Right lobe of liver (tissue), 6 donors: Measurements from ENCODE around the gene ZNF710. TPM values are rescaled to one million over a fixed set of nuclear protein-coding genes. Genes with fewer than 3 reads are reported as not detected.

Source experiments
- ATAC-seq, 4 donors: fragments of 200-7000 bp; cut with Tn5 transposase; one replicate each; pipeline ENCODE4 v1.9.1; 2020; ENCODE audit warnings: mild to moderate bottlenecking in 4 of 4, moderate library complexity in 4 of 4
- DNase-seq, 3 donors: peaks; one replicate each; pipeline ENCODE4 v3.0.0-alpha.2; 2020
- H3K27ac ChIP-seq, 3 donors: fragments of 200-600 bp; one replicate each; pipeline ENCODE4 v1.8.0; 2022
- H3K27me3 ChIP-seq, 2 donors: fragments of 200-600 bp; one replicate each; pipeline ENCODE4 v1.8.0; 2022
- H3K36me3 ChIP-seq, 4 donors: fragments of 200-600 bp; sonication (generic) in 1 of 4; one replicate each; pipeline versions ENCODE4 v1.5.1 to v1.8.0; 2017 to 2022; ENCODE audit warnings: control low read depth in 1 of 4
- H3K4me1 ChIP-seq, 4 donors: fragments of 200-600 bp; sonication (generic) in 1 of 4; one replicate each; pipeline versions ENCODE4 v1.5.1 to v1.8.0; 2017 to 2022; ENCODE audit warnings: control low read depth in 1 of 4
- H3K4me3 ChIP-seq, 3 donors: fragments of 200-600 bp; one replicate each; pipeline ENCODE4 v1.8.0; 2022
- H3K9me3 ChIP-seq, 4 donors: fragments of 200-600 bp; sonication (generic) in 1 of 4; one replicate each; pipeline versions ENCODE4 v1.5.1 to v1.8.0; 2017 to 2022; ENCODE audit warnings: control low read depth in 1 of 4
- POLR2A ChIP-seq: fragments of 450-650 bp; IDR thresholded peaks from one replicate; pipeline ENCODE4 v1.6.1; 2017; ENCODE audit warnings: antibody characterized with exemption, mild to moderate bottlenecking
- WGBS: methylation state at CpG from one replicate; pipeline ENCODE4 v1.1.6; 2018; ENCODE audit warnings: low coverage, low lambda C conversion rate; ENCODE audit not compliant: insufficient coverage; ENCODE audit errors: missing lambda C conversion rate; 5-methylcytosine and 5-hydroxymethylcytosine counted together
- intact Hi-C, 2 donors: fragments of 100-400 bp; cut with DNase I; formaldehyde crosslinking; loops; one replicate each; pipeline versions ENCODE4 v1.11.2 to v1.14.1; 2022
- total RNA-seq, 6 experiments: library from RNA; depleted of rRNA in 2 of 6; stranded (reverse); fragments of >200 nt in 2 of 6; fragmentation: NEBNext Ultra II Directional in 3 of 6; extraction: Animal tissue kit (Norgen Biotek cat#: 25700) in 3 of 6; gene quantifications; one replicate each; pipeline versions ENCODE4 v1.1.0 to v1.2.4, GENCODE V29; 2016 to 2023
- TF ChIP-seq, protein P1 (sequence below), 4 donors: fragments of 200-600 bp in 3 of 4; fragments of 450-650 bp in 1 of 4; IDR thresholded peaks; one replicate each; pipeline versions ENCODE4 v1.5.1 to v1.8.0; 2016 to 2022; ENCODE audit warnings: antibody characterized with exemption in 4 of 4, mild to moderate bottlenecking in 2 of 4
- donor health status: DM: no; HTN: yes; CAD: no.
- donor health status: DM: no; HTN: no; CAD: no.
- donor health status: DM: no; HTN: no; CAD: no.
- donor health status: DM: no; HTN: yes; CAD: no.
- donor health status: DM: no; HTN: yes; CAD: no.

The ZNF710 gene
- total RNA-seq, 6 experiments from 2014 or later: 4.7 to 17.1 (median 7.4) TPM

GRCh38 chr15:89985111-89985510 is 16.0 kb upstream of the ZNF710 start:
- WGBS: 95% methylated on average over 3 of the region's 3 CpGs
- no peaks in the 10 kb centered on the region for H3K9me3 ChIP-seq
- ATAC-seq (no peak), DNase-seq (no peak)
- H3K27ac ChIP-seq: no peak overlapping the region
- intact Hi-C loops: no loop called here
- H3K27me3 ChIP-seq: no peaks in the 10 kb centered on the region
- H3K4me3 ChIP-seq: no peak overlapping the region
- TF ChIP-seq, protein P1, sequence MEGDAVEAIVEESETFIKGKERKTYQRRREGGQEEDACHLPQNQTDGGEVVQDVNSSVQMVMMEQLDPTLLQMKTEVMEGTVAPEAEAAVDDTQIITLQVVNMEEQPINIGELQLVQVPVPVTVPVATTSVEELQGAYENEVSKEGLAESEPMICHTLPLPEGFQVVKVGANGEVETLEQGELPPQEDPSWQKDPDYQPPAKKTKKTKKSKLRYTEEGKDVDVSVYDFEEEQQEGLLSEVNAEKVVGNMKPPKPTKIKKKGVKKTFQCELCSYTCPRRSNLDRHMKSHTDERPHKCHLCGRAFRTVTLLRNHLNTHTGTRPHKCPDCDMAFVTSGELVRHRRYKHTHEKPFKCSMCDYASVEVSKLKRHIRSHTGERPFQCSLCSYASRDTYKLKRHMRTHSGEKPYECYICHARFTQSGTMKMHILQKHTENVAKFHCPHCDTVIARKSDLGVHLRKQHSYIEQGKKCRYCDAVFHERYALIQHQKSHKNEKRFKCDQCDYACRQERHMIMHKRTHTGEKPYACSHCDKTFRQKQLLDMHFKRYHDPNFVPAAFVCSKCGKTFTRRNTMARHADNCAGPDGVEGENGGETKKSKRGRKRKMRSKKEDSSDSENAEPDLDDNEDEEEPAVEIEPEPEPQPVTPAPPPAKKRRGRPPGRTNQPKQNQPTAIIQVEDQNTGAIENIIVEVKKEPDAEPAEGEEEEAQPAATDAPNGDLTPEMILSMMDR (IDR thresholded peaks at IDR 0.05): no peak
- TF ChIP-seq POLR2A: no peak
- no peaks in the 10 kb centered on the region for H3K36me3 ChIP-seq
- no peaks in the 10 kb centered on the region for H3K4me1 ChIP-seq

- ATAC-seq (no peak), DNase-seq (no peak)
- Histone ChIP-seq H3K27ac (no peak overlapping the region), H3K36me3 (no peaks in the 10 kb centered on the region), H3K4me3 (no peak overlapping the region), H3K27me3 (no peaks in the 10 kb centered on the region), H3K4me1 (no peaks in the 10 kb centered on the region), H3K9me3 (no peaks in the 10 kb centered on the region)
- TF ChIP-seq, protein P1 (IDR thresholded peaks at IDR 0.05): no peak
- no peak for TF ChIP-seq POLR2A
- WGBS: 54% methylated on average over 3 of the region's 4 CpGs
- intact Hi-C loops: no loop called here
These were observed 9.8 kb upstream of the ZNF710 start for GRCh38 chr15:89991312-89991711.

DNA sequence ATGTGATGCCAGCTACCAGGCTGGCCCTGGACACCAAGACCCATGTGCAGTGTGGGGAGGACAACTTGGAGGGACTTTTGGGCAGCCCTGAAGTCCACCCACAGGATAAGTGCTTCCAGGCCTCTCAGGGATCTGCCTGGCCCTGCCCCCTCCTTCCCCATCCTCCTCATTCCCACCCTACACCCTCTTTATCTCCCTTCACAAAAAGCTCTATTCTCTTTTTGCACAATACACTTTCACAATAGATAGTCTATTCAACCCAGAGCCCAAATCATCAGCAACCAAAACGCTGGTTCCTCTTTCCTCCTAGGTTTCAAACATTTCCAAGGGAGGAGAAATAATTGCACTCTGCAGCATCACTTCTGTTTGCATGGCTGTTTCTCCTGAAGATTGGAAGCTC is 7.8 kb upstream of the ZNF710 start:
- intact Hi-C loops: no loop called here
- Histone ChIP-seq H3K4me1 (no peaks in the 10 kb centered on the region), H3K36me3 (no peaks in the 10 kb centered on the region), H3K27ac (no peak overlapping the region), H3K9me3 (no peaks in the 10 kb centered on the region), H3K27me3 (no peaks in the 10 kb centered on the region), H3K4me3 (no peak overlapping the region)
- no peak for TF ChIP-seq POLR2A
- TF ChIP-seq, protein P1 (IDR thresholded peaks at IDR 0.05): no peak
- WGBS: 63% methylated on average over 1 of the region's 1 CpG
- ATAC-seq: no peak
- DNase-seq: no peak

DNA sequence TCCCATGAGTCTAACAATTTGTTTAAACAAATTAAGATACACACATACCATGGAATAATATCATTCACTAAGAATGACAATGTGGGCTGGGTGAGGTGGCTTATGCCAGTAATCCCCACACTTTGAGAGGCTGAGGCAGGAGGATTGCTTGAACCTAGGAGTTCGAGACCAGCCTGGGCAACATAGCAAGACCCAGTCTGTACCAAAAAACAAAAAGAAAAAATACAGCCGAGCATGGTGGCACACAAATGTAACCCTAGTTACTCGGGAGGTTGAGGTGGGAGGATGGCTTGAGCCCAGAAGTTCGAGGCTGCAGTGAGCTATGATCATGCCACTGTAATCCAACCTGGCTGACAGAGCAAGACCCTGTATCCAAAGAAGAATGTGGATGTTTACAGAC is 4.0 kb upstream of the ZNF710 start:
- no peak for DNase-seq
- H3K36me3 ChIP-seq: no peaks in the 10 kb centered on the region
- H3K4me3 ChIP-seq: no peak overlapping the region
- no peak for ATAC-seq
- WGBS: 85% methylated on average over 3 of the region's 4 CpGs
- H3K27me3 ChIP-seq: no peaks in the 10 kb centered on the region
- peaks cover 0 to 5% (median 0%) of the 10 kb centered on the region in 4 donors for H3K4me1 ChIP-seq
- H3K9me3 ChIP-seq: no peaks in the 10 kb centered on the region
- intact Hi-C loops: no loop called here
- no peak overlapping the region for H3K27ac ChIP-seq
- TF ChIP-seq, protein P1 (IDR thresholded peaks at IDR 0.05): no peak
- TF ChIP-seq POLR2A: no peak

DNA sequence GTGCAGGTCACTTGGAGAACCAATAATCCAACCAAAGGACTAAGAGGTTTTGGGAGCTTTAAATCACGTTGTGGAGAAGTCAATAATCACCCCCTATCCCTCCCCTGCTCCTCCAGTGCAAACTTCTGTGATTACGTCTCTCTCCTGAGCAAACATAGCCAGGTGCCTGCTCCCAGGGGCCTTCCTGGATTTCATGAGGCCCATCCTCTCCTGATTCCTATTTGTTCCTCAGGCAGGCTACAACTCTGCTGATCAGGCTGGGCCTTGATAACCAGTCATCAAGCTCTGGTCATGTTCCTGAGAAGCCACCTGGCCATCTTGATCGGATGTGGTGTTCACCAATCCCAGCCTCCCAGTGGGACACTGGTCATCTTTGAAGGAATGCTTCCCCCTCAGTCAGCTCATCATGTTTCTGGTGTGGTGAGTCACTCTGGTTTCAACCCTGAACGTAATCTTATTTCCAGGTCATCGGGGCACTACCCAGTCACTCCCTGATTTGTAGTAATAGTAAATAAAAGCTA is 2.9 kb upstream of the ZNF710 start:
- peak in 1 of 4 donors; percentile 59 for ATAC-seq
- H3K4me3 ChIP-seq: no peak overlapping the region
- DNase-seq: no peak

More for the DNA sequence above, 2.9 kb upstream of the ZNF710 start:
- Histone ChIP-seq H3K9me3 (no peaks in the 10 kb centered on the region), H3K27ac (peak overlapping the region in 1 of 3 donors; percentile 17), H3K36me3 (no peaks in the 10 kb centered on the region), H3K27me3 (no peaks in the 10 kb centered on the region), H3K4me1 (peaks cover 0 to 9% (median 0%) of the 10 kb centered on the region in 4 donors)
- WGBS: 45% methylated on average over 4 of the region's 5 CpGs
- intact Hi-C loops: no loop called here
- TF ChIP-seq POLR2A: no peak
- TF ChIP-seq, protein P1 (IDR thresholded peaks at IDR 0.05): no peak
